Caco-2 (cell line): ENCODE results near the gene CDR2L. TPM values are rescaled to one million over a fixed set of nuclear protein-coding genes. Genes with fewer than 3 reads are reported as not detected.
"Not testable (repeated sequence)": the region's sequence is repeated elsewhere in the genome, so short reads cannot be mapped to it uniquely, and the experiment has no call there.

ENCODE experiments used
- BruUV-seq: library from RNA; stranded (reverse); fragments of 400-500 nt; replicated peaks from 2 replicates; lab custom pipeline; 2021; lab: Mats Ljungman, UMichigan
- CTCF ChIA-PET: fragments of 300-600 bp; sonication (Branson Sonifier 250); formaldehyde crosslinking; loops from one replicate; lab custom pipeline; 2022; ENCODE audit warnings: antibody characterized with exemption; lab: Charles Lee
- POLR2A ChIA-PET: fragments of 300-600 bp; sonication (Branson Sonifier 250); formaldehyde crosslinking; loops from one replicate; lab custom pipeline; 2022; ENCODE audit warnings: antibody characterized with exemption; lab: Charles Lee
- DNase-seq, 2 experiments: peaks; one replicate each; pipeline versions ENCODE4 v3.0.0 to v3.0.0-alpha.2; 2020 to 2022
- H3K27me3 ChIP-seq: replicated peaks from 2 replicates; pipeline ENCODE4 v1.6.0; 2011; ENCODE audit warnings: low read length; ENCODE audit not compliant: control insufficient read depth, insufficient read depth
- H3K36me3 ChIP-seq: 2 replicates; pipeline ENCODE4 v1.5.1; 2011; ENCODE audit warnings: low read length; ENCODE audit not compliant: control insufficient read depth, insufficient read depth
- H3K4me1 ChIP-seq: fragments of 250-450 bp; sonication (Bioruptor Pico); 2 replicates; pipeline ENCODE4 v1.5.1; 2020; ENCODE audit warnings: mild to moderate bottlenecking
- H3K4me3 ChIP-seq: 2 replicates; pipeline ENCODE4 v1.5.1; 2011; ENCODE audit warnings: low read depth, mild to moderate bottlenecking, control low read depth, low read length
- H3K9me3 ChIP-seq: fragments of 250-450 bp; sonication (Bioruptor Pico); 2 replicates; pipeline ENCODE4 v1.5.1; 2020; ENCODE audit warnings: mild to moderate bottlenecking, moderate library complexity
- H3K27ac Mint-ChIP-seq: one replicate; pipeline ENCODE4 v1.8.0; 2022; ENCODE audit warnings: mixed read lengths; ENCODE audit not compliant: unreplicated experiment
- H3K27me3 Mint-ChIP-seq: one replicate; pipeline ENCODE4 v1.8.0; 2022; ENCODE audit warnings: mixed read lengths; ENCODE audit not compliant: insufficient read depth, unreplicated experiment
- H3K36me3 Mint-ChIP-seq: one replicate; pipeline ENCODE4 v1.8.0; 2022; ENCODE audit warnings: mild to moderate bottlenecking, mixed read lengths; ENCODE audit not compliant: insufficient read depth, unreplicated experiment
- H3K4me1 Mint-ChIP-seq: one replicate; pipeline ENCODE4 v1.8.0; 2022; ENCODE audit warnings: low read depth, mixed read lengths; ENCODE audit not compliant: unreplicated experiment
- H3K4me3 Mint-ChIP-seq: one replicate; pipeline ENCODE4 v1.8.0; 2022; ENCODE audit warnings: mild to moderate bottlenecking, moderate library complexity, mixed read lengths; ENCODE audit not compliant: unreplicated experiment
- H3K9me3 Mint-ChIP-seq: one replicate; pipeline ENCODE4 v1.8.0; 2022; ENCODE audit warnings: mixed read lengths; ENCODE audit not compliant: unreplicated experiment
- intact Hi-C: fragments of 100-400 bp; cut with micrococcal nuclease; formaldehyde crosslinking; loops from one replicate; pipeline ENCODE4 v1.10.0; 2022; ENCODE audit not compliant: unreplicated experiment
- total RNA-seq: library from RNA; stranded (reverse); gene quantifications from 2 replicates; pipeline ENCODE4 v1.2.3, GENCODE V29; 2022
- TF ChIP-seq, protein P1 (sequence below), 2 experiments: fragments of 200-600 bp in 1 of 2; IDR thresholded peaks; 1 replicate in 1 of 2; 2 replicates in 1 of 2; pipeline versions ENCODE4 v1.5.1 to v1.8.0; 2011 to 2022; ENCODE audit warnings: antibody characterized with exemption in 1 of 2, control low read depth in 1 of 2, inconsistent platforms in 1 of 2, low read depth in 1 of 2, low read length in 1 of 2, mild to moderate bottlenecking in 1 of 2, moderate library complexity in 1 of 2; ENCODE audit not compliant: insufficient read depth in 1 of 2, severe bottlenecking in 1 of 2, unreplicated experiment in 1 of 2

Gene CDR2L
- total RNA-seq, 1 experiment from 2014 or later: 30.9 TPM

DNA sequence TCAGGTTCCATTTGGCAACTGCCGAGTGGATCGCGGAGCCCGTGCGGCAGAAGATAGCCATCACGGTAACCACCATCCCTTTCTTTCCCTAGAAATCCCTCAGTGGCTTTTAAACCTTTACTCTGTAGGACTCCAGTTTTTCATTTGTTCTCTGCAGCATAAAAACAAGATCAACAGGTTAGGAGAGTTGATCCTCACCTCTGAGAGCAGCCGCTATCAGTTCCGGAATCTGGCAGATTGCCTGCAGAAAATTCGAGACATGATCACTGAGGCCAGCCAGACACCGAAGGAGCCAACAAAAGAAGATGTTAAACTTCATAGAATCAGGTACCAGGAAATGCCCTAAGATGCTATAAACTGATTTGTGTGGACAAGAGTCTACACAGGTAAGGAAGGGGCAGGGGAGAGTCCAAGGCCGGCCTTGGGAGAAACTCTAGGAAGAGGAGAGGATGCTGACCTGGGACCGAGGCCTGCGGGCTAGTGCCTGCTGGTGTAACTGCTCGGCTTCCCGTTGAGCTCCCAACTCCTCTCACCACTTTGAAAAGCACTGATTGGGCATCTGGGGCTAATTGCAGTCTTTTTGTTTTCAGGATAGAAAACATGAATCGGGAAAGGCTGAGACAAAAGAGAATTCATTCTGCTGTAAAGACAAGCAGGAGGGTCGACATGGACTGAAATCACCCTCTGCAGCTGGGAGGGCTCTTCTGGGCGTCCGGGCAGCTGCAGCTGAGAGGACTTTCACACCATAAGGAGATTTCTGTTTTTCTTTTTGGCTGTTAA, 33.1 kb downstream of the CDR2L start:
- intact Hi-C loops: no loop called here
- Histone ChIP-seq H3K4me1 (no peaks in the 10 kb centered on the region), H3K27me3 (no peaks in the 10 kb centered on the region), H3K4me3 (no peak overlapping the region), H3K36me3 (peaks cover 3% of the 10 kb centered on the region), H3K9me3 (peaks cover 6% of the 10 kb centered on the region; the same call in 1 of the 2 replicates)
- H3K27ac Mint-ChIP-seq: no peak overlapping the region
- CTCF ChIA-PET: interaction anchor here (1.0 kb wide), 1 partner anchor 125 kb away, joined by 4 read pairs; no protein-coding TSS in a partner anchor
- H3K36me3 Mint-ChIP-seq: peaks cover 36% of the 10 kb centered on the region
- DNase-seq: no peak
- TF ChIP-seq, protein P1, sequence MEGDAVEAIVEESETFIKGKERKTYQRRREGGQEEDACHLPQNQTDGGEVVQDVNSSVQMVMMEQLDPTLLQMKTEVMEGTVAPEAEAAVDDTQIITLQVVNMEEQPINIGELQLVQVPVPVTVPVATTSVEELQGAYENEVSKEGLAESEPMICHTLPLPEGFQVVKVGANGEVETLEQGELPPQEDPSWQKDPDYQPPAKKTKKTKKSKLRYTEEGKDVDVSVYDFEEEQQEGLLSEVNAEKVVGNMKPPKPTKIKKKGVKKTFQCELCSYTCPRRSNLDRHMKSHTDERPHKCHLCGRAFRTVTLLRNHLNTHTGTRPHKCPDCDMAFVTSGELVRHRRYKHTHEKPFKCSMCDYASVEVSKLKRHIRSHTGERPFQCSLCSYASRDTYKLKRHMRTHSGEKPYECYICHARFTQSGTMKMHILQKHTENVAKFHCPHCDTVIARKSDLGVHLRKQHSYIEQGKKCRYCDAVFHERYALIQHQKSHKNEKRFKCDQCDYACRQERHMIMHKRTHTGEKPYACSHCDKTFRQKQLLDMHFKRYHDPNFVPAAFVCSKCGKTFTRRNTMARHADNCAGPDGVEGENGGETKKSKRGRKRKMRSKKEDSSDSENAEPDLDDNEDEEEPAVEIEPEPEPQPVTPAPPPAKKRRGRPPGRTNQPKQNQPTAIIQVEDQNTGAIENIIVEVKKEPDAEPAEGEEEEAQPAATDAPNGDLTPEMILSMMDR (IDR thresholded peaks at IDR 0.05; ENCODE audit: insufficient read depth in 1 of 2, low read depth in 1 of 2, low read length in 1 of 2, severe bottlenecking in 1 of 2, unreplicated experiment in 1 of 2): no peak
- no peak overlapping the region for H3K4me3 Mint-ChIP-seq
- POLR2A ChIA-PET: no interaction called here
- BruUV-seq: TSS peak; percentile 58
- H3K27me3 Mint-ChIP-seq: no peaks in the 10 kb centered on the region
- H3K4me1 Mint-ChIP-seq: peaks cover 1% of the 10 kb centered on the region
- H3K9me3 Mint-ChIP-seq: no peaks in the 10 kb centered on the region

DNA sequence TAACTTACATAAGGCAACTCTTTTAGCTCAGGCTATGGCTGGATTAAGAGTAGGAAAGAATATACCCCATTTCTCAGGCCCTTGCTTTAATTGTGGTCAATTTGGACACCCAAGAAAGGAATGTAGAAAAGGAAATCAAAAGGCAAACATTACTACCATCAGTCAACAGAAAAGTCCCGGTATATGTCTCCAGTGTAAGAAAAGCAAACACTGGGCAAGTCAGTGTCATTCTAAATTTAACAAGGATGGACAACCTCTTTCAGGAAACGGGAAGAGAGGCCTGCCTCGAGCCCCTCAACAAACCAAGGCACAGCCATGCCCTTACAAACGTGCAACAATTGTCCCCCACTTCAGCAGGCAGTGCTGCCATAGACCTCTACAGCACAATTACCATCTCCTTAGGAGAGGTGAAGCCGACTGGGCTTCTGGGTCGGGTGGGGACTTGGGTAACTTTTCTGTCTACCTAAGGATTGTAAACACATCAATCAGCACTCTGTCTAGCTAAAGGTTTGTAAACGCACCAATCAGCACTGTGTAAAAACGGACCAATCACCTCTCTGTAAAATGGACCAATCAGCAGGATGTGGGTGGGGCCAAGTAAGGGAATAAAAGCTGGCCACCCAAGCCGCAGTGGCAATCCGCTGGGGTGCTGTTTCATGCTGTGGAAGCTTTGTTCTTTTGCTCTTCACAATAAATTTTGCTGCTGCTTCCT, 37.4 kb downstream of the CDR2L start:
- H3K9me3 ChIP-seq: peaks cover 6% of the 10 kb centered on the region; the same call in 1 of the 2 replicates
- H3K4me3 ChIP-seq: no peak overlapping the region
- intact Hi-C loops: no loop called here
- H3K27me3 ChIP-seq: no peaks in the 10 kb centered on the region
- H3K4me3 Mint-ChIP-seq: no peak overlapping the region
- DNase-seq: no peak
- no peaks in the 10 kb centered on the region for H3K27me3 Mint-ChIP-seq
- peaks cover 15% of the 10 kb centered on the region for H3K9me3 Mint-ChIP-seq
- no TSS peak for BruUV-seq
- ChIA-PET POLR2A (interaction anchor here (1.2 kb wide), 1 partner anchor 13 kb away, joined by 3 read pairs; the partner anchor contains the start of gene MRPL58), CTCF (interaction anchor here (0.6 to 2.6 kb wide), 4 partner anchors 13 to 64 kb away, joined by 4 to 10 read pairs (median 4); partner anchors contain the start of gene MRPL58)
- H3K4me1 ChIP-seq: no peaks in the 10 kb centered on the region
- peaks cover 27% of the 10 kb centered on the region for H3K36me3 Mint-ChIP-seq
- H3K27ac Mint-ChIP-seq: no peak overlapping the region
- TF ChIP-seq, protein P1 (IDR thresholded peaks at IDR 0.05; ENCODE audit: insufficient read depth in 1 of 2, low read depth in 1 of 2, low read length in 1 of 2, severe bottlenecking in 1 of 2, unreplicated experiment in 1 of 2): no peak
- no peaks in the 10 kb centered on the region for H3K4me1 Mint-ChIP-seq
- peaks cover 3% of the 10 kb centered on the region for H3K36me3 ChIP-seq

DNA sequence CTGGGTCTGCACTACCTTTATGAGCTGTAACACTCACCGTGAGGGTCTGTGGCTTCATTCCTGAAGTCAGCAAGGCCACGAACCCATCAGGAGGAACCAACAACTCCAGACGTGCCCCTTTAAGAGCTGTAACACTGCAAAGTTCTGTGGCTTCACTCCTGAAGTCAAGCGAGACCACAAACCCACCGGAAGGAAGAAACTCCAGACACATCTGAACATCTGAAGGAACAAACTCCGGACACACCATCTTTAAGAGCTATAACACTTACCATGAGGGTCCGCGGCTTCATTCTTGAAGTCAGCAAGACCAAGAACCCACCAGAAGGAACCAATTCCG, 37.9 kb downstream of the CDR2L start:
- H3K9me3 ChIP-seq, POLR2A ChIA-PET, H3K27ac Mint-ChIP-seq, H3K36me3 ChIP-seq, H3K4me1 Mint-ChIP-seq, DNase-seq, H3K4me3 ChIP-seq, H3K4me3 Mint-ChIP-seq, intact Hi-C loops, H3K27me3 ChIP-seq, H3K27me3 Mint-ChIP-seq, H3K4me1 ChIP-seq: not testable (repeated sequence)
- TSS peak; percentile 19 for BruUV-seq
- H3K36me3 Mint-ChIP-seq: peaks cover 27% of the 10 kb centered on the region
- H3K9me3 Mint-ChIP-seq: peaks cover 20% of the 10 kb centered on the region
- CTCF ChIA-PET: interaction anchor here (0.6 to 2.6 kb wide), 2 partner anchors 44 to 64 kb away, joined by 4 to 10 read pairs; no protein-coding TSS in a partner anchor

DNA sequence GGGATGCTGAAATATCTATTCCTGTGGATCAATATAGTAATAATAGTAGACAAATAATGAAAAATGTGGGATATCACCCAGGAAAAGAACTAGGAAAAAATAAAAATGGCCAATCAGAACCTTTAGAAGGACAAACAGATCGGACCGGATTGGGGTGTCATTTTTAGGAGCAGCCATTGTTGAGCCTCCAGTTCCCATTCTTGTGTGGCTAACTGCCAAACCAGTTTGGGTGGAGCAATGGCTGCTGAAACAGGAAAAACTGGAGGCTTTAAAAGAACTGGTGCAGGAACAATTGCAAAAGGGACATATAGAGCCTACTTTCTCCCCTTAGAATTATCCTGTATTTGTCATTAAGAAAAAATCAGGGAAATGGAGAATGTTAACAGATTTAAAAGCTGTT, 39.2 kb downstream of the CDR2L start:
- H3K9me3 ChIP-seq, intact Hi-C loops, POLR2A ChIA-PET, H3K27ac Mint-ChIP-seq, H3K4me3 ChIP-seq, H3K4me3 Mint-ChIP-seq, H3K4me1 Mint-ChIP-seq, H3K27me3 ChIP-seq, H3K27me3 Mint-ChIP-seq, CTCF ChIA-PET, H3K4me1 ChIP-seq, BruUV-seq, H3K36me3 ChIP-seq, DNase-seq: not testable (repeated sequence)
- Mint-ChIP-seq H3K9me3 (peaks cover 24% of the 10 kb centered on the region), H3K36me3 (peaks cover 18% of the 10 kb centered on the region)
